ENCODE measurements around the gene KCNA10. TPM values are rescaled to one million over a fixed set of nuclear protein-coding genes. Genes with fewer than 3 reads are reported as not detected.

The KCNA10 gene
- total and polyA plus RNA-seq, 2 experiments from 2014 or later: not detected

DNA sequence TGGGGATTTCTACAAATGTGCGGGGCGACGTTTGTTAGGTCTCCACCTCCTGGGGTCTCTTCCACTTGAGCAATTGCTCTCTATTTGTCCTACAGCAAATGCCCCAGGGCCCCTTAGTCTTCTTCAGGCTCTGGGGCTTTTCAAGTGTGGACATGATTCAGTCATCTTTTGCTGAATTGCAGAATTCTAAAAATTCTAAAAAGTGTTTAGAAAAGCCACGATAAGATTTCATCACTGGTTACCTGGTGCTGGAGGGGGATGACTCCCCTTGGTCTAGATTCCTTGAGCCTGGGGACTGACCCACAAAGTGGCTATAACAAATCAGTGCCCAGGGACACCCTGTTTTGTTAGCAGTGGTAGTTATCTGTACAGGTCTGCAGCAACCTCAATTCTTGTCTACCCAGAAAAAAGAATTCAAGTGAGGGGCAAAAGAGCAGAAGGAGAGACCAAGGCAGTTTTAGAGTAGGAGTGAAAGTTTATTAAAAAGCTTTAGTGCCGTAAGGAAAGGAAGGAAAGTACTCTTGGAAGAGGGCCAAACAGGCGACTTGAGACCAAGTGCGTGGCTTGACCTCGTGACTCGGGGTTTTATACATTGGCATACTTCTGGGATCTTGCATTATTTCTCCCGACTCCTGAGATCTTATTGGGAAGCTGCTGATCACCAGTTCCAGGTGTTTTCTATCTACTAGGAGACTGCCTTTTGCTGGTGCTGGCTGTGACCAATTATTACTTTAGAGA lies 42.8 kb downstream of the KCNA10 start:
- H3K4me1 Mint-ChIP-seq: peaks cover 24% of the 10 kb centered on the region
- no peak overlapping the region for H3K27ac ChIP-seq (ENCODE audit: low read depth)
- H2AFZ ChIP-seq: no peak overlapping the region
- no peak overlapping the region for H3K27ac Mint-ChIP-seq
- H3K36me3 Mint-ChIP-seq (ENCODE audit: low read depth): no peaks in the 10 kb centered on the region
- H3K27me3 ChIP-seq (ENCODE audit: insufficient read depth): no peaks in the 10 kb centered on the region
- H3K79me2 ChIP-seq (replicated peaks; ENCODE audit: insufficient read depth): no peaks in the 10 kb centered on the region
- DNase-seq (ENCODE audit: low spot score) (no peak), ATAC-seq (no peak)
- no peaks in the 10 kb centered on the region for H3K9me2 ChIP-seq (ENCODE audit: insufficient read depth)
- no peak overlapping the region for H3K4me2 ChIP-seq
- peaks cover 14% of the 10 kb centered on the region for H3K27me3 Mint-ChIP-seq (ENCODE audit: insufficient read depth, low read depth, poor library complexity)
- no peak for TF ChIP-seq EZH2phosphoT487 (IDR thresholded peaks at IDR 0.05; ENCODE audit: unreplicated experiment)
- TF ChIP-seq ZNF331 (CRISPR knock-in tag; IDR thresholded peaks at IDR 0.05; ENCODE audit: low read depth): no peak
- TF ChIP-seq NANOG (IDR thresholded peaks at IDR 0.05; ENCODE audit: borderline replicate concordance): no peak
- TF ChIP-seq, protein P1, sequence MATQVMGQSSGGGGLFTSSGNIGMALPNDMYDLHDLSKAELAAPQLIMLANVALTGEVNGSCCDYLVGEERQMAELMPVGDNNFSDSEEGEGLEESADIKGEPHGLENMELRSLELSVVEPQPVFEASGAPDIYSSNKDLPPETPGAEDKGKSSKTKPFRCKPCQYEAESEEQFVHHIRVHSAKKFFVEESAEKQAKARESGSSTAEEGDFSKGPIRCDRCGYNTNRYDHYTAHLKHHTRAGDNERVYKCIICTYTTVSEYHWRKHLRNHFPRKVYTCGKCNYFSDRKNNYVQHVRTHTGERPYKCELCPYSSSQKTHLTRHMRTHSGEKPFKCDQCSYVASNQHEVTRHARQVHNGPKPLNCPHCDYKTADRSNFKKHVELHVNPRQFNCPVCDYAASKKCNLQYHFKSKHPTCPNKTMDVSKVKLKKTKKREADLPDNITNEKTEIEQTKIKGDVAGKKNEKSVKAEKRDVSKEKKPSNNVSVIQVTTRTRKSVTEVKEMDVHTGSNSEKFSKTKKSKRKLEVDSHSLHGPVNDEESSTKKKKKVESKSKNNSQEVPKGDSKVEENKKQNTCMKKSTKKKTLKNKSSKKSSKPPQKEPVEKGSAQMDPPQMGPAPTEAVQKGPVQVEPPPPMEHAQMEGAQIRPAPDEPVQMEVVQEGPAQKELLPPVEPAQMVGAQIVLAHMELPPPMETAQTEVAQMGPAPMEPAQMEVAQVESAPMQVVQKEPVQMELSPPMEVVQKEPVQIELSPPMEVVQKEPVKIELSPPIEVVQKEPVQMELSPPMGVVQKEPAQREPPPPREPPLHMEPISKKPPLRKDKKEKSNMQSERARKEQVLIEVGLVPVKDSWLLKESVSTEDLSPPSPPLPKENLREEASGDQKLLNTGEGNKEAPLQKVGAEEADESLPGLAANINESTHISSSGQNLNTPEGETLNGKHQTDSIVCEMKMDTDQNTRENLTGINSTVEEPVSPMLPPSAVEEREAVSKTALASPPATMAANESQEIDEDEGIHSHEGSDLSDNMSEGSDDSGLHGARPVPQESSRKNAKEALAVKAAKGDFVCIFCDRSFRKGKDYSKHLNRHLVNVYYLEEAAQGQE (IDR thresholded peaks at IDR 0.05; ENCODE audit: unreplicated experiment): no peak
- TF ChIP-seq, protein P2, sequence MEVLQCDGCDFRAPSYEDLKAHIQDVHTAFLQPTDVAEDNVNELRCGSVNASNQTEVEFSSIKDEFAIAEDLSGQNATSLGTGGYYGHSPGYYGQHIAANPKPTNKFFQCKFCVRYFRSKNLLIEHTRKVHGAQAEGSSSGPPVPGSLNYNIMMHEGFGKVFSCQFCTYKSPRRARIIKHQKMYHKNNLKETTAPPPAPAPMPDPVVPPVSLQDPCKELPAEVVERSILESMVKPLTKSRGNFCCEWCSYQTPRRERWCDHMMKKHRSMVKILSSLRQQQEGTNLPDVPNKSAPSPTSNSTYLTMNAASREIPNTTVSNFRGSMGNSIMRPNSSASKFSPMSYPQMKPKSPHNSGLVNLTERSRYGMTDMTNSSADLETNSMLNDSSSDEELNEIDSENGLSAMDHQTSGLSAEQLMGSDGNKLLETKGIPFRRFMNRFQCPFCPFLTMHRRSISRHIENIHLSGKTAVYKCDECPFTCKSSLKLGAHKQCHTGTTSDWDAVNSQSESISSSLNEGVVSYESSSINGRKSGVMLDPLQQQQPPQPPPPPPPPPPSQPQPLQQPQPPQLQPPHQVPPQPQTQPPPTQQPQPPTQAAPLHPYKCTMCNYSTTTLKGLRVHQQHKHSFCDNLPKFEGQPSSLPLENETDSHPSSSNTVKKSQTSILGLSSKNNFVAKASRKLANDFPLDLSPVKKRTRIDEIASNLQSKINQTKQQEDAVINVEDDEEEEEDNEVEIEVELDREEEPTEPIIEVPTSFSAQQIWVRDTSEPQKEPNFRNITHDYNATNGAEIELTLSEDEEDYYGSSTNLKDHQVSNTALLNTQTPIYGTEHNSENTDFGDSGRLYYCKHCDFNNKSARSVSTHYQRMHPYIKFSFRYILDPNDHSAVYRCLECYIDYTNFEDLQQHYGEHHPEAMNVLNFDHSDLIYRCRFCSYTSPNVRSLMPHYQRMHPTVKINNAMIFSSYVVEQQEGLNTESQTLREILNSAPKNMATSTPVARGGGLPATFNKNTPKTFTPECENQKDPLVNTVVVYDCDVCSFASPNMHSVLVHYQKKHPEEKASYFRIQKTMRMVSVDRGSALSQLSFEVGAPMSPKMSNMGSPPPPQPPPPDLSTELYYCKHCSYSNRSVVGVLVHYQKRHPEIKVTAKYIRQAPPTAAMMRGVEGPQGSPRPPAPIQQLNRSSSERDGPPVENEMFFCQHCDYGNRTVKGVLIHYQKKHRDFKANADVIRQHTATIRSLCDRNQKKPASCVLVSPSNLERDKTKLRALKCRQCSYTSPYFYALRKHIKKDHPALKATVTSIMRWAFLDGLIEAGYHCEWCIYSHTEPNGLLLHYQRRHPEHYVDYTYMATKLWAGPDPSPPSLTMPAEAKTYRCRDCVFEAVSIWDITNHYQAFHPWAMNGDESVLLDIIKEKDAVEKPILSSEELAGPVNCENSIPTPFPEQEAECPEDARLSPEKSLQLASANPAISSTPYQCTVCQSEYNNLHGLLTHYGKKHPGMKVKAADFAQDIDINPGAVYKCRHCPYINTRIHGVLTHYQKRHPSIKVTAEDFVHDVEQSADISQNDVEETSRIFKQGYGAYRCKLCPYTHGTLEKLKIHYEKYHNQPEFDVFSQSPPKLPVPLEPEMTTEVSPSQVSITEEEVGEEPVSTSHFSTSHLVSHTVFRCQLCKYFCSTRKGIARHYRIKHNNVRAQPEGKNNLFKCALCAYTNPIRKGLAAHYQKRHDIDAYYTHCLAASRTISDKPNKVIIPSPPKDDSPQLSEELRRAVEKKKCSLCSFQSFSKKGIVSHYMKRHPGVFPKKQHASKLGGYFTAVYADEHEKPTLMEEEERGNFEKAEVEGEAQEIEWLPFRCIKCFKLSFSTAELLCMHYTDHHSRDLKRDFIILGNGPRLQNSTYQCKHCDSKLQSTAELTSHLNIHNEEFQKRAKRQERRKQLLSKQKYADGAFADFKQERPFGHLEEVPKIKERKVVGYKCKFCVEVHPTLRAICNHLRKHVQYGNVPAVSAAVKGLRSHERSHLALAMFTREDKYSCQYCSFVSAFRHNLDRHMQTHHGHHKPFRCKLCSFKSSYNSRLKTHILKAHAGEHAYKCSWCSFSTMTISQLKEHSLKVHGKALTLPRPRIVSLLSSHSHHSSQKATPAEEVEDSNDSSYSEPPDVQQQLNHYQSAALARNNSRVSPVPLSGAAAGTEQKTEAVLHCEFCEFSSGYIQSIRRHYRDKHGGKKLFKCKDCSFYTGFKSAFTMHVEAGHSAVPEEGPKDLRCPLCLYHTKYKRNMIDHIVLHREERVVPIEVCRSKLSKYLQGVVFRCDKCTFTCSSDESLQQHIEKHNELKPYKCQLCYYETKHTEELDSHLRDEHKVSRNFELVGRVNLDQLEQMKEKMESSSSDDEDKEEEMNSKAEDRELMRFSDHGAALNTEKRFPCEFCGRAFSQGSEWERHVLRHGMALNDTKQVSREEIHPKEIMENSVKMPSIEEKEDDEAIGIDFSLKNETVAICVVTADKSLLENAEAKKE (CRISPR knock-in tag; IDR thresholded peaks at IDR 0.05): no peak
- TF ChIP-seq, protein P3, sequence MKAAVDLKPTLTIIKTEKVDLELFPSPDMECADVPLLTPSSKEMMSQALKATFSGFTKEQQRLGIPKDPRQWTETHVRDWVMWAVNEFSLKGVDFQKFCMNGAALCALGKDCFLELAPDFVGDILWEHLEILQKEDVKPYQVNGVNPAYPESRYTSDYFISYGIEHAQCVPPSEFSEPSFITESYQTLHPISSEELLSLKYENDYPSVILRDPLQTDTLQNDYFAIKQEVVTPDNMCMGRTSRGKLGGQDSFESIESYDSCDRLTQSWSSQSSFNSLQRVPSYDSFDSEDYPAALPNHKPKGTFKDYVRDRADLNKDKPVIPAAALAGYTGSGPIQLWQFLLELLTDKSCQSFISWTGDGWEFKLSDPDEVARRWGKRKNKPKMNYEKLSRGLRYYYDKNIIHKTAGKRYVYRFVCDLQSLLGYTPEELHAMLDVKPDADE (IDR thresholded peaks at IDR 0.05): no peak
- no peak for TF ChIP-seq CREB1 (CRISPR knock-in tag; IDR thresholded peaks at IDR 0.05; ENCODE audit: low read depth)
- H3F3A ChIP-seq (replicated peaks; ENCODE audit: low read depth): no peaks in the 10 kb centered on the region
- no peak overlapping the region for H3K4me3 Mint-ChIP-seq
- no peaks in the 10 kb centered on the region for H4K20me1 ChIP-seq (replicated peaks; ENCODE audit: insufficient read depth)
- H3K4me3 ChIP-seq: no peak overlapping the region
- no peaks in the 10 kb centered on the region for H3K36me3 ChIP-seq (ENCODE audit: insufficient read depth)
- H3K4me1 ChIP-seq (ENCODE audit: insufficient read depth): no peaks in the 10 kb centered on the region
- no peaks in the 10 kb centered on the region for H3K9me3 Mint-ChIP-seq
